Activated naive CD4-positive, alpha-beta T cell treated with anti-CD3 and anti-CD28 coated beads, Interleukin-2, amount 50 U/mL, for 16 hours (primary cell): ENCODE measurements around the gene LCT.
"Not testable (repeated sequence)": the region's sequence is repeated elsewhere in the genome, so short reads cannot be mapped to it uniquely, and the experiment has no call there.

Experiments
- DNase-seq: peaks from one replicate; pipeline ENCODE4 v3.0.0-alpha.2; 2020

The LCT gene

GRCh38 chr2:135796606-135797005 lies 40.4 kb downstream of the LCT start:
- no peak for DNase-seq

GRCh38 chr2:135795641-135796040 lies 41.3 kb downstream of the LCT start:
- DNase-seq, result not testable (repeated sequence)

GRCh38 chr2:135792401-135793150 lies 44.4 kb downstream of the LCT start:
- no peak for DNase-seq

- no peak for DNase-seq
These were observed 45.4 kb downstream of the LCT start for GRCh38 chr2:135791418-135792190.

GRCh38 chr2:135790423-135790822 lies 46.6 kb downstream of the LCT start:
- DNase-seq, result no peak

- no peak for DNase-seq
These were observed 50.2 kb downstream of the LCT start for GRCh38 chr2:135786823-135787222.

GRCh38 chr2:135785032-135785431 lies 52.0 kb downstream of the LCT start:
- DNase-seq, result no peak

GRCh38 chr2:135783439-135783838 lies 53.5 kb downstream of the LCT start:
- DNase-seq, result no peak

- DNase-seq, result no peak
These were observed 54.8 kb downstream of the LCT start for GRCh38 chr2:135782231-135782630.

GRCh38 chr2:135776367-135776766 lies 60.6 kb downstream of the LCT start:
- no peak for DNase-seq

GRCh38 chr2:135775420-135775819 lies 61.6 kb downstream of the LCT start:
- DNase-seq, result no peak

- DNase-seq, result no peak
These were observed 63.1 kb downstream of the LCT start for GRCh38 chr2:135773917-135774316.

- DNase-seq, result no peak
These were observed 63.7 kb downstream of the LCT start for GRCh38 chr2:135773319-135773718.

- no peak for DNase-seq
These were observed 68.1 kb downstream of the LCT start for GRCh38 chr2:135768863-135769262.

- no peak for DNase-seq
These were observed 74.5 kb downstream of the LCT start for GRCh38 chr2:135762530-135762929.

- DNase-seq, result no peak
These were observed 75.0 kb downstream of the LCT start for GRCh38 chr2:135762022-135762421.

GRCh38 chr2:135756692-135757091 lies 80.3 kb downstream of the LCT start:
- DNase-seq, result no peak

- DNase-seq, result no peak
These were observed 81.4 kb downstream of the LCT start for GRCh38 chr2:135755573-135755972.

GRCh38 chr2:135745545-135745944 lies 91.4 kb downstream of the LCT start:
- DNase-seq, result no peak

GRCh38 chr2:135744760-135745314 lies 92.1 kb downstream of the LCT start:
- DNase-seq, result peak; percentile 32

- no peak for DNase-seq
These were observed 93.1 kb downstream of the LCT start for GRCh38 chr2:135743860-135744259.

GRCh38 chr2:135742325-135742757 lies 94.6 kb downstream of the LCT start:
- DNase-seq, result no peak

- peak; percentile 94 for DNase-seq
These were observed 95.3 kb downstream of the LCT start, which contains the start of gene UBXN4 for GRCh38 chr2:135741395-135742324. Gene UBXN4 (plus strand): TSS chr2:135741855. CDS start chr2:135741930, 75 bp downstream.
